SK-N-SH treated with all-trans-retinoic acid at 6 μM for 48 hours (cell line): ENCODE data around the gene FTO.

Source experiments
- ATAC-seq: fragments of 200-7000 bp; cut with Tn5 transposase; 3 replicates; pipeline ENCODE4 v1.9.1; 2020; ENCODE audit warnings: mild to moderate bottlenecking, moderate library complexity
- ARNTL ChIP-seq: fragments of 450-650 bp; formaldehyde crosslinking; IDR thresholded peaks from 2 replicates; pipeline ENCODE4 v1.5.0; 2020; ENCODE audit warnings: low read depth, mild to moderate bottlenecking, moderate library complexity, borderline replicate concordance
- BACH2 ChIP-seq: fragments of 250-450 bp; sonication (Bioruptor Pico); IDR thresholded peaks from 2 replicates; pipeline ENCODE4 v1.9.0; 2021; ENCODE audit warnings: mild to moderate bottlenecking, borderline replicate concordance
- CSDC2 ChIP-seq: fragments of 250-450 bp; sonication (Bioruptor Pico); IDR thresholded peaks from 2 replicates; pipeline ENCODE4 v1.5.0; 2020; ENCODE audit warnings: mild to moderate bottlenecking, moderate library complexity
- CSRNP3 ChIP-seq: fragments of 250-450 bp; sonication (Bioruptor Pico); IDR thresholded peaks from 2 replicates; pipeline ENCODE4 v1.5.1; 2021; ENCODE audit warnings: mild to moderate bottlenecking, moderate library complexity
- GLIS3 ChIP-seq: fragments of 250-450 bp; sonication (Bioruptor Pico); IDR thresholded peaks from 2 replicates; pipeline ENCODE4 v1.5.0; 2020; ENCODE audit warnings: mild to moderate bottlenecking, moderate library complexity
- ISL1 ChIP-seq: fragments of 250-450 bp; sonication (Bioruptor Pico); IDR thresholded peaks from 2 replicates; pipeline ENCODE4 v2.1.2; 2022; ENCODE audit warnings: mild to moderate bottlenecking, moderate library complexity
- OSR1 ChIP-seq: fragments of 250-450 bp; sonication (Bioruptor Pico); IDR thresholded peaks from 2 replicates; pipeline ENCODE4 v1.8.0; 2022; ENCODE audit warnings: moderate library complexity, mild to moderate bottlenecking, inconsistent platforms
- POU6F1 ChIP-seq: fragments of 250-450 bp; sonication (Bioruptor Pico); IDR thresholded peaks from 2 replicates; pipeline ENCODE4 v1.8.0; 2021; ENCODE audit warnings: low read depth, mild to moderate bottlenecking, moderate library complexity, borderline replicate concordance
- PPARA ChIP-seq: fragments of 250-450 bp; sonication (Bioruptor Pico); IDR thresholded peaks from 2 replicates; pipeline ENCODE4 v1.5.0; 2020; ENCODE audit warnings: mild to moderate bottlenecking, borderline replicate concordance
- RARB ChIP-seq: fragments of 250-450 bp; sonication (Bioruptor Pico); IDR thresholded peaks from 2 replicates; pipeline ENCODE4 v1.8.0; 2021; ENCODE audit warnings: mild to moderate bottlenecking, moderate library complexity
- SNAI2 ChIP-seq: fragments of 250-450 bp; sonication (Bioruptor Pico); IDR thresholded peaks from 2 replicates; pipeline ENCODE4 v1.5.0; 2020; ENCODE audit warnings: mild to moderate bottlenecking, moderate library complexity
- TCF4 ChIP-seq: fragments of 250-450 bp; sonication (Bioruptor Pico); IDR thresholded peaks from 2 replicates; pipeline ENCODE4 v1.8.0; 2021; ENCODE audit warnings: mild to moderate bottlenecking, moderate library complexity, borderline replicate concordance
- TOX ChIP-seq: fragments of 250-450 bp; sonication (Bioruptor Pico); IDR thresholded peaks from 2 replicates; pipeline ENCODE4 v1.8.0; 2021; ENCODE audit warnings: mild to moderate bottlenecking, moderate library complexity, borderline replicate concordance
- TSHZ2 ChIP-seq: fragments of 250-450 bp; sonication (Bioruptor Pico); IDR thresholded peaks from 2 replicates; pipeline ENCODE4 v1.5.0; 2020; ENCODE audit warnings: mild to moderate bottlenecking, moderate library complexity
- ZC3H10 ChIP-seq: fragments of 250-450 bp; sonication (Bioruptor Pico); IDR thresholded peaks from 2 replicates; pipeline ENCODE4 v1.5.1; 2021; ENCODE audit warnings: mild to moderate bottlenecking, moderate library complexity
- ZFP3 ChIP-seq: fragments of 250-450 bp; sonication (Bioruptor Pico); IDR thresholded peaks from 2 replicates; pipeline ENCODE4 v1.5.0; 2020; ENCODE audit warnings: mild to moderate bottlenecking, moderate library complexity
- ZFP30 ChIP-seq: fragments of 450-650 bp; formaldehyde crosslinking; IDR thresholded peaks from 2 replicates; pipeline ENCODE4 v1.5.0; 2022; ENCODE audit warnings: mild to moderate bottlenecking, moderate library complexity
- ZNF565 ChIP-seq: fragments of 450-650 bp; formaldehyde crosslinking; conservative IDR thresholded peaks from 2 replicates; pipeline ENCODE4 v1.5.0; 2020; ENCODE audit warnings: low read depth, mild to moderate bottlenecking, moderate library complexity
- ZNF70 ChIP-seq: fragments of 450-650 bp; formaldehyde crosslinking; IDR thresholded peaks from 2 replicates; pipeline ENCODE4 v1.5.0; 2020; ENCODE audit warnings: mild to moderate bottlenecking, moderate library complexity
- ZNF8 ChIP-seq: fragments of 450-650 bp; formaldehyde crosslinking; IDR thresholded peaks from 2 replicates; pipeline ENCODE4 v1.5.0; 2020; ENCODE audit warnings: mild to moderate bottlenecking, moderate library complexity
- TF ChIP-seq, protein P1 (sequence below): fragments of 250-450 bp; sonication (Bioruptor Pico); IDR thresholded peaks from 2 replicates; pipeline ENCODE4 v1.5.1; 2020; ENCODE audit warnings: low read depth, mild to moderate bottlenecking, moderate library complexity
- TF ChIP-seq, protein P2 (sequence below): fragments of 250-450 bp; sonication (Bioruptor Pico); IDR thresholded peaks from 2 replicates; pipeline ENCODE4 v1.8.0; 2020; ENCODE audit warnings: mild to moderate bottlenecking, moderate library complexity, borderline replicate concordance

The FTO gene

GRCh38 chr16:54174201-54174600, 470.2 kb downstream of the FTO start:
- ATAC-seq, result no peak

GRCh38 chr16:54174750-54175149, 470.8 kb downstream of the FTO start:
- no peak for ATAC-seq
- TF ChIP-seq ZC3H10 (no peak), TCF4 (CRISPR knock-in tag) (no peak), RARB (CRISPR knock-in tag) (no peak), OSR1 (CRISPR knock-in tag) (no peak), ZNF8 (CRISPR knock-in tag) (no peak), TOX (no peak), SNAI2 (CRISPR knock-in tag) (no peak), TSHZ2 (no peak), CSRNP3 (CRISPR knock-in tag) (no peak), CSDC2 (CRISPR knock-in tag) (no peak), GLIS3 (no peak)
- TF ChIP-seq, protein P1, sequence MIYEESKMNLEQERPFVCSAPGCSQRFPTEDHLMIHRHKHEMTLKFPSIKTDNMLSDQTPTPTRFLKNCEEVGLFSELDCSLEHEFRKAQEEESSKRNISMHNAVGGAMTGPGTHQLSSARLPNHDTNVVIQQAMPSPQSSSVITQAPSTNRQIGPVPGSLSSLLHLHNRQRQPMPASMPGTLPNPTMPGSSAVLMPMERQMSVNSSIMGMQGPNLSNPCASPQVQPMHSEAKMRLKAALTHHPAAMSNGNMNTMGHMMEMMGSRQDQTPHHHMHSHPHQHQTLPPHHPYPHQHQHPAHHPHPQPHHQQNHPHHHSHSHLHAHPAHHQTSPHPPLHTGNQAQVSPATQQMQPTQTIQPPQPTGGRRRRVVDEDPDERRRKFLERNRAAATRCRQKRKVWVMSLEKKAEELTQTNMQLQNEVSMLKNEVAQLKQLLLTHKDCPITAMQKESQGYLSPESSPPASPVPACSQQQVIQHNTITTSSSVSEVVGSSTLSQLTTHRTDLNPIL, result no peak

More at GRCh38 chr16:54174201-54174600, 470.2 kb downstream of the FTO start:
- TF ChIP-seq ZNF565 (CRISPR knock-in tag) (no peak), RARB (CRISPR knock-in tag) (no peak), ISL1 (CRISPR knock-in tag) (no peak), ARNTL (CRISPR knock-in tag) (no peak), TSHZ2 (no peak), ZFP3 (no peak), OSR1 (CRISPR knock-in tag) (no peak), SNAI2 (CRISPR knock-in tag) (no peak)

DNA sequence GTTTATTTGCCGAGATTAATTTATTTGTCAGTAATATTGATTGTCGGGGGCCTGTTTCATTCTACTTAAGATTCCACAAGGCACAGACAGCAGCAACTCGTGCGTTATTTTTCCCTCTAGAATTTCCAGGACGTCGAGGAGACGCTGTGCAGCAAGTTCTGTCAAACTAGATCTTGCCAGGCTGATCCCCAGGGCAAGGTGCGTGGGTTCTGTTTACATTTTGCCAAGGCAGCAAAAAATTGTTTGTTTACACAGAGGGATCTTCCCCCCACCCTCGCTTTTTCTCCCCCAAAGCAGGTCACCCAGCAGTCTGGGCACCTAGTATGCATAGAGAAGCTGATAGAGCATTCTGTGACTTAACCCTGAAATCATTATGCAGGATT, 471.2 kb downstream of the FTO start:
- TF ChIP-seq ZFP30 (no peak), ZNF565 (CRISPR knock-in tag) (no peak), RARB (CRISPR knock-in tag) (no peak), BACH2 (CRISPR knock-in tag) (no peak), ARNTL (CRISPR knock-in tag) (no peak), ZFP3 (no peak), OSR1 (CRISPR knock-in tag) (no peak), GLIS3 (no peak), ZC3H10 (no peak), PPARA (CRISPR knock-in tag) (no peak), CSRNP3 (CRISPR knock-in tag) (no peak), ZNF70 (no peak), ZNF8 (CRISPR knock-in tag) (no peak), ISL1 (CRISPR knock-in tag) (no peak), POU6F1 (no peak), CSDC2 (CRISPR knock-in tag) (no peak)
- TF ChIP-seq, protein P2, sequence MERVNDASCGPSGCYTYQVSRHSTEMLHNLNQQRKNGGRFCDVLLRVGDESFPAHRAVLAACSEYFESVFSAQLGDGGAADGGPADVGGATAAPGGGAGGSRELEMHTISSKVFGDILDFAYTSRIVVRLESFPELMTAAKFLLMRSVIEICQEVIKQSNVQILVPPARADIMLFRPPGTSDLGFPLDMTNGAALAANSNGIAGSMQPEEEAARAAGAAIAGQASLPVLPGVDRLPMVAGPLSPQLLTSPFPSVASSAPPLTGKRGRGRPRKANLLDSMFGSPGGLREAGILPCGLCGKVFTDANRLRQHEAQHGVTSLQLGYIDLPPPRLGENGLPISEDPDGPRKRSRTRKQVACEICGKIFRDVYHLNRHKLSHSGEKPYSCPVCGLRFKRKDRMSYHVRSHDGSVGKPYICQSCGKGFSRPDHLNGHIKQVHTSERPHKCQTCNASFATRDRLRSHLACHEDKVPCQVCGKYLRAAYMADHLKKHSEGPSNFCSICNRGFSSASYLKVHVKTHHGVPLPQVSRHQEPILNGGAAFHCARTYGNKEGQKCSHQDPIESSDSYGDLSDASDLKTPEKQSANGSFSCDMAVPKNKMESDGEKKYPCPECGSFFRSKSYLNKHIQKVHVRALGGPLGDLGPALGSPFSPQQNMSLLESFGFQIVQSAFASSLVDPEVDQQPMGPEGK (CRISPR knock-in tag), result no peak
- TF ChIP-seq, protein P1, result no peak
- TF ChIP-seq, all 23 proteins: peak for 0
- no peak for ATAC-seq
